ENCODE results near the gene RBM22. TPM values are rescaled to one million over a fixed set of nuclear protein-coding genes. Genes with fewer than 3 reads are reported as not detected.

The RBM22 gene
- total and polyA plus RNA-seq, 7 experiments from 2014 or later = 60.5 to 103 (median 93.1) TPM

GRCh38 chr5:150641006-150641570 is 59.8 kb downstream of the RBM22 start:
- Histone ChIP-seq H3K9me3 (ENCODE audit: control insufficient read depth in 2 of 3, low read length in 3 of 3) (no peaks in the 10 kb centered on the region), H3K27ac (ENCODE audit: low read depth, low read length) (no peak overlapping the region), H3K4me1 (ENCODE audit: control insufficient read depth in 2 of 2, insufficient read depth in 2 of 2, low read length in 2 of 2) (no peaks in the 10 kb centered on the region), H3K27me3 (ENCODE audit: control insufficient read depth in 2 of 2, insufficient read depth in 2 of 2, low read length in 2 of 2) (no peaks in the 10 kb centered on the region), H3K36me3 (ENCODE audit: control insufficient read depth in 2 of 3, insufficient read depth in 3 of 3, low read length in 3 of 3) (no peaks in the 10 kb centered on the region), H3K4me3 (ENCODE audit: low read length) (no peak overlapping the region)
- ATAC-seq (no peak), DNase-seq (no peak)
- Mint-ChIP-seq H3K36me3 (no peaks in the 10 kb centered on the region), H3K9me3 (peaks cover 0 to 2% (median 0%) of the 10 kb centered on the region in 11 donors), H3K27me3 (peaks cover 0 to 13% (median 4%) of the 10 kb centered on the region in 5 donors), H3K27ac (peak overlapping the region in 1 of 9 donors; percentile 41), H3K4me1 (peaks cover 0 to 5% (median 0%) of the 10 kb centered on the region in 7 donors), H3K4me3 (no peak overlapping the region)
- CTCF ChIA-PET = no interaction called here
- POLR2A ChIA-PET = no interaction called here
- intact Hi-C loops (cut with micrococcal nuclease) = no loop called here

Other genes starting within 250 kb of the RBM22 start
- gene NDST1, start 192.9 kb downstream of the RBM22 start, total RNA-seq = 10 to 100 TPM in 1 of 5 experiments, 1 to 10 TPM in 4; 1.0 to 17.5 (median 1.6) TPM
- 1 to 10 TPM in 1 of 2 donors, under 1 TPM in 1; 0.69 to 1.1 TPM for gene NDST1, start 192.9 kb downstream of the RBM22 start, polyA plus RNA-seq
- gene SYNPO, start 60.4 kb downstream of the RBM22 start, total RNA-seq = under 1 TPM in 4 of 5 experiments, not detected in 1; 0.07 to 0.59 (median 0.12) TPM
- not detected for gene SYNPO, start 60.4 kb downstream of the RBM22 start, polyA plus RNA-seq
- gene MYOZ3, start 39.8 kb downstream of the RBM22 start, total RNA-seq = not detected
- gene MYOZ3, start 39.8 kb downstream of the RBM22 start, polyA plus RNA-seq = under 1 TPM in 1 of 2 donors, not detected in 1; 0.15 TPM
- gene DCTN4, start 58.0 kb upstream of the RBM22 start, total RNA-seq = 10 to 100 TPM; 42.4 to 88.2 (median 46.9) TPM
- 10 to 100 TPM in 1 of 2 donors, 1 to 10 TPM in 1; 9.5 to 10.5 TPM for gene DCTN4, start 58.0 kb upstream of the RBM22 start, polyA plus RNA-seq
- gene SMIM3, start 77.7 kb upstream of the RBM22 start, total RNA-seq = 10 to 100 TPM in 1 of 5 experiments, 1 to 10 TPM in 4; 5.2 to 17.9 (median 7.9) TPM
- gene SMIM3, start 77.7 kb upstream of the RBM22 start, polyA plus RNA-seq = 10 to 100 TPM; 11.3 to 16.6 TPM
- 1 to 10 TPM; 1.1 to 3.6 (median 2.7) TPM for gene IRGM, start 145.5 kb upstream of the RBM22 start, total RNA-seq
- 1 to 10 TPM; 1.2 to 1.5 TPM for gene IRGM, start 145.5 kb upstream of the RBM22 start, polyA plus RNA-seq
- 1 to 10 TPM in 4 of 5 experiments, under 1 TPM in 1; 0.56 to 5.1 (median 2.1) TPM for gene ZNF300, start 203.9 kb upstream of the RBM22 start, total RNA-seq
- gene ZNF300, start 203.9 kb upstream of the RBM22 start, polyA plus RNA-seq = under 1 TPM; 0.15 to 0.58 TPM

All from naive thymus-derived CD4-positive, alpha-beta T cell (primary cell).